GM23338 (cell line): ENCODE data around the gene GREB1L.

ENCODE experiments used
- STAT1 ChIP-seq: IDR thresholded peaks from one replicate; pipeline ENCODE4 v1.6.1; 2016; ENCODE audit warnings: antibody characterized with exemption; ENCODE audit not compliant: unreplicated experiment
- TF ChIP-seq, protein P1 (sequence below): IDR thresholded peaks from 2 replicates; pipeline ENCODE4 v1.6.1; 2016; ENCODE audit warnings: antibody characterized with exemption

DNA sequence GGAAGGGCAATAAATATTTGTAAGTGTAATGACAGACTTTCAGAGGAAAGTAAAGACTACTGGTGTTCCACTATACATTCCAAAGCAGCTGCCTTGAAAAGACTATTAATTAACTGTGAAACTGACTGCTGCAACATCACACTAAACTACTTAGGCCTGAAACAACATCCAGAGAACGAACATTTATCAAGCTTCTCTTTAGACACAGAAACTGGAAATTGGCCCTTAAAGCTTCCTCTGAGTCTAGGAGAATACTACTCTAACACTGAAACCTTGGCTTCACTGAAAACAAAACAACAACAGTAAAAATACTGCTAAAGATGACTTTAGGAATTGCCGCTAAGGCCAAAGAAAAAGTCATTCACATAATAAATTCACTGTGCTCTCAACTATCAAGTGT lies 283.9 kb downstream of the GREB1L start:
- TF ChIP-seq, protein P1, sequence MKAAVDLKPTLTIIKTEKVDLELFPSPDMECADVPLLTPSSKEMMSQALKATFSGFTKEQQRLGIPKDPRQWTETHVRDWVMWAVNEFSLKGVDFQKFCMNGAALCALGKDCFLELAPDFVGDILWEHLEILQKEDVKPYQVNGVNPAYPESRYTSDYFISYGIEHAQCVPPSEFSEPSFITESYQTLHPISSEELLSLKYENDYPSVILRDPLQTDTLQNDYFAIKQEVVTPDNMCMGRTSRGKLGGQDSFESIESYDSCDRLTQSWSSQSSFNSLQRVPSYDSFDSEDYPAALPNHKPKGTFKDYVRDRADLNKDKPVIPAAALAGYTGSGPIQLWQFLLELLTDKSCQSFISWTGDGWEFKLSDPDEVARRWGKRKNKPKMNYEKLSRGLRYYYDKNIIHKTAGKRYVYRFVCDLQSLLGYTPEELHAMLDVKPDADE: no peak
- no peak for TF ChIP-seq STAT1
